Stimulated activated effector memory CD8-positive, alpha-beta T cell treated with anti-CD3 and anti-CD28 coated beads, Interleukin-12 subunit alpha, Interleukin-12 subunit beta, amount 100 ng/mL, for 72 hours (primary cell): ENCODE results near the gene TEX54.
"Not testable (repeated sequence)": the region's sequence is repeated elsewhere in the genome, so short reads cannot be mapped to it uniquely, and the experiment has no call there.

Experiments used
- ATAC-seq: fragments of 150-1000 bp; cut with Tn5 transposase; 2 replicates; pipeline ENCODE4 v1.10.0; 2021
- DNase-seq, 2 donors: peaks; one replicate each; pipeline ENCODE4 v3.0.0; 2021 to 2022; ENCODE audit warnings: low spot score in 2 of 2
- H3K27ac Mint-ChIP-seq: one replicate; pipeline ENCODE4 v1.8.0; 2022; ENCODE audit warnings: mild to moderate bottlenecking, mixed read lengths
- H3K36me3 Mint-ChIP-seq: one replicate; pipeline ENCODE4 v1.8.0; 2022; ENCODE audit warnings: mild to moderate bottlenecking, mixed read lengths
- H3K4me1 Mint-ChIP-seq: one replicate; pipeline ENCODE4 v1.8.0; 2022; ENCODE audit warnings: mixed read lengths
- H3K4me3 Mint-ChIP-seq: one replicate; pipeline ENCODE4 v1.8.0; 2022; ENCODE audit warnings: mild to moderate bottlenecking, mixed read lengths
- H3K9me3 Mint-ChIP-seq: one replicate; pipeline ENCODE4 v1.8.0; 2022; ENCODE audit warnings: mixed read lengths

The TEX54 gene

GRCh38 chr11:62847767-62848314, 15.2 kb upstream of the TEX54 start:
- Mint-ChIP-seq H3K36me3 (peaks cover 31% of the 10 kb centered on the region), H3K27ac (no peak overlapping the region), H3K4me1 (peaks cover 27% of the 10 kb centered on the region), H3K9me3 (no peaks in the 10 kb centered on the region), H3K4me3 (no peak overlapping the region)
- ATAC-seq = no peak
- no peak for DNase-seq

GRCh38 chr11:62846177-62846576, 13.5 kb upstream of the TEX54 start:
- H3K27ac Mint-ChIP-seq = no peak overlapping the region
- no peak for ATAC-seq
- DNase-seq = no peak
- peaks cover 15% of the 10 kb centered on the region for H3K36me3 Mint-ChIP-seq
- no peak overlapping the region for H3K4me3 Mint-ChIP-seq
- H3K9me3 Mint-ChIP-seq = no peaks in the 10 kb centered on the region
- H3K4me1 Mint-ChIP-seq = peaks cover 14% of the 10 kb centered on the region

GRCh38 chr11:62844154-62844553, 11.5 kb upstream of the TEX54 start:
- H3K9me3 Mint-ChIP-seq = no peaks in the 10 kb centered on the region
- DNase-seq = no peak
- no peak for ATAC-seq
- H3K36me3 Mint-ChIP-seq = no peaks in the 10 kb centered on the region
- no peak overlapping the region for H3K4me3 Mint-ChIP-seq
- H3K27ac Mint-ChIP-seq = no peak overlapping the region
- peaks cover 23% of the 10 kb centered on the region for H3K4me1 Mint-ChIP-seq

GRCh38 chr11:62843466-62843865, 10.8 kb upstream of the TEX54 start:
- DNase-seq (no peak), ATAC-seq (no peak)
- Mint-ChIP-seq H3K4me3 (no peak overlapping the region), H3K4me1 (peaks cover 29% of the 10 kb centered on the region), H3K27ac (no peak overlapping the region), H3K9me3 (no peaks in the 10 kb centered on the region), H3K36me3 (no peaks in the 10 kb centered on the region)

GRCh38 chr11:62842891-62843290, 10.2 kb upstream of the TEX54 start:
- ATAC-seq, H3K4me3 Mint-ChIP-seq, H3K27ac Mint-ChIP-seq, DNase-seq, H3K9me3 Mint-ChIP-seq, H3K36me3 Mint-ChIP-seq: not testable (repeated sequence)
- H3K4me1 Mint-ChIP-seq = peaks cover 29% of the 10 kb centered on the region

- ATAC-seq (no peak), DNase-seq (peak; percentile 33 to 77)
- no peaks in the 10 kb centered on the region for H3K9me3 Mint-ChIP-seq
- H3K4me1 Mint-ChIP-seq = peaks cover 36% of the 10 kb centered on the region
- H3K36me3 Mint-ChIP-seq = peaks cover 11% of the 10 kb centered on the region
- no peak overlapping the region for H3K27ac Mint-ChIP-seq
- H3K4me3 Mint-ChIP-seq = no peak overlapping the region
Measured at GRCh38 chr11:62842171-62842741, 9.6 kb upstream of the TEX54 start.

- no peak overlapping the region for H3K27ac Mint-ChIP-seq
- peaks cover 40% of the 10 kb centered on the region for H3K4me1 Mint-ChIP-seq
- DNase-seq = peak; percentile 82 to 96
- peak; percentile 83 for ATAC-seq
- no peaks in the 10 kb centered on the region for H3K9me3 Mint-ChIP-seq
- peaks cover 18% of the 10 kb centered on the region for H3K36me3 Mint-ChIP-seq
- H3K4me3 Mint-ChIP-seq = no peak overlapping the region
Measured at GRCh38 chr11:62841361-62842170, 8.9 kb upstream of the TEX54 start.

- H3K4me3 Mint-ChIP-seq, H3K9me3 Mint-ChIP-seq, H3K27ac Mint-ChIP-seq: not testable (repeated sequence)
- Mint-ChIP-seq H3K4me1 (peaks cover 44% of the 10 kb centered on the region), H3K36me3 (peaks cover 26% of the 10 kb centered on the region)
- peak; percentile 69 to 92 for DNase-seq
- ATAC-seq = peak; percentile 52
Measured at GRCh38 chr11:62840721-62841360, 8.2 kb upstream of the TEX54 start.

- peaks cover 41% of the 10 kb centered on the region for H3K36me3 Mint-ChIP-seq
- no peaks in the 10 kb centered on the region for H3K9me3 Mint-ChIP-seq
- ATAC-seq = peak; percentile 62
- peaks cover 49% of the 10 kb centered on the region for H3K4me1 Mint-ChIP-seq
- no peak within 1 kb of the TSS for H3K27ac Mint-ChIP-seq
- peak; percentile 72 to 90 for DNase-seq
- H3K4me3 Mint-ChIP-seq = no peak within 1 kb of the TSS
Measured at GRCh38 chr11:62839050-62839945, 6.7 kb upstream of the TEX54 start, which contains the start of gene WDR74. WDR74 (minus strand) TSS chr11:62839590; CDS start chr11:62839570, 20 bp downstream.

GRCh38 chr11:62835336-62835735, 2.7 kb upstream of the TEX54 start:
- DNase-seq = no peak
- H3K27ac Mint-ChIP-seq = no peak overlapping the region
- H3K4me1 Mint-ChIP-seq = peaks cover 70% of the 10 kb centered on the region
- H3K4me3 Mint-ChIP-seq = no peak overlapping the region
- no peaks in the 10 kb centered on the region for H3K9me3 Mint-ChIP-seq
- H3K36me3 Mint-ChIP-seq = peaks cover 79% of the 10 kb centered on the region
- no peak for ATAC-seq

GRCh38 chr11:62831520-62832335, 913 bp downstream of the TEX54 start, which contains the start of gene STX5:
STX5 (minus strand) TSS chr11:62832051; CDS start chr11:62831243, 808 bp downstream.
- Mint-ChIP-seq H3K4me3 (peak within 1 kb of the TSS; percentile 100), H3K4me1 (peaks cover 55% of the 10 kb centered on the region), H3K36me3 (peaks cover 98% of the 10 kb centered on the region), H3K9me3 (no peaks in the 10 kb centered on the region), H3K27ac (peak within 1 kb of the TSS; percentile 100)
- DNase-seq (peak; percentile 95 to 99), ATAC-seq (peak; percentile 93)

GRCh38 chr11:62830904-62831519, 1.6 kb downstream of the TEX54 start:
- Mint-ChIP-seq H3K27ac (peak overlapping the region; percentile 100), H3K9me3 (no peaks in the 10 kb centered on the region), H3K4me1 (peaks cover 50% of the 10 kb centered on the region), H3K4me3 (peak overlapping the region; percentile 100), H3K36me3 (peaks cover 98% of the 10 kb centered on the region)
- no peak for DNase-seq
- no peak for ATAC-seq

GRCh38 chr11:62828130-62828529, 4.5 kb downstream of the TEX54 start:
- ATAC-seq, H3K9me3 Mint-ChIP-seq, H3K27ac Mint-ChIP-seq, H3K4me3 Mint-ChIP-seq, DNase-seq: not testable (repeated sequence)
- peaks cover 98% of the 10 kb centered on the region for H3K36me3 Mint-ChIP-seq
- H3K4me1 Mint-ChIP-seq = peaks cover 35% of the 10 kb centered on the region
